PC-3 (cell line): Measurements from ENCODE around the gene FOXP4. TPM values are rescaled to one million over a fixed set of nuclear protein-coding genes. Genes with fewer than 3 reads are reported as not detected.

ENCODE experiments used
- ATAC-seq: fragments of 200-7000 bp; cut with Tn5 transposase; 2 replicates; pipeline ENCODE4 v1.9.1; 2020; ENCODE audit warnings: mild to moderate bottlenecking, moderate library complexity
- BruUV-seq: library from RNA; stranded (reverse); fragments of 400-500 nt; replicated peaks from 2 replicates; lab custom pipeline; 2021; lab: Mats Ljungman, UMichigan
- CTCF ChIA-PET: fragments of 300-600 bp; sonication (Branson Sonifier 250); formaldehyde crosslinking; loops from one replicate; lab custom pipeline; 2022; ENCODE audit warnings: antibody characterized with exemption; lab: Charles Lee
- POLR2A ChIA-PET: fragments of 300-600 bp; sonication (Branson Sonifier 250); formaldehyde crosslinking; loops from one replicate; lab custom pipeline; 2022; ENCODE audit warnings: antibody characterized with exemption; ENCODE audit not compliant: unreplicated experiment; lab: Charles Lee
- DNase-seq: peaks from one replicate; pipeline ENCODE4 v3.0.0-alpha.2; 2015
- H2AFZ ChIP-seq: fragments of 300-600 bp; sonication (generic); 2 replicates; pipeline ENCODE4 v1.6.0; 2016; ENCODE audit warnings: antibody characterized with exemption, low read length
- H3F3A ChIP-seq: fragments of 300-600 bp; sonication (generic); one replicate; pipeline ENCODE4 v1.6.0; 2017; ENCODE audit warnings: antibody characterized with exemption, low read length, control low read depth, mild to moderate bottlenecking; ENCODE audit not compliant: unreplicated experiment
- H3K27ac ChIP-seq: fragments of 300-600 bp; sonication (generic); 2 replicates; pipeline ENCODE4 v1.5.1; 2016; ENCODE audit warnings: mild to moderate bottlenecking, low read length
- H3K27me3 ChIP-seq: fragments of 300-600 bp; sonication (generic); 2 replicates; pipeline ENCODE4 v1.6.1; 2016; ENCODE audit warnings: low read length, mixed read lengths
- H3K36me3 ChIP-seq: fragments of 300-600 bp; sonication (generic); 2 replicates; pipeline ENCODE4 v1.6.1; 2016; ENCODE audit warnings: low read depth, mixed run types, low read length, mixed read lengths
- H3K4me1 ChIP-seq: fragments of 300-600 bp; sonication (generic); 2 replicates; pipeline ENCODE4 v1.5.1; 2016; ENCODE audit warnings: low read length; ENCODE audit not compliant: insufficient read depth
- H3K4me2 ChIP-seq: fragments of 300-600 bp; sonication (generic); 2 replicates; pipeline ENCODE4 v1.6.0; 2016; ENCODE audit warnings: low read length
- H3K4me3 ChIP-seq: fragments of 300-600 bp; sonication (generic); 2 replicates; pipeline ENCODE4 v1.5.1; 2016; ENCODE audit warnings: mild to moderate bottlenecking, low read length, mixed read lengths
- H3K79me2 ChIP-seq: fragments of 300-600 bp; sonication (generic); 2 replicates; pipeline ENCODE4 v1.6.1; 2017; ENCODE audit warnings: low read length, mixed read lengths
- H3K9ac ChIP-seq: fragments of 300-600 bp; sonication (generic); 2 replicates; pipeline ENCODE4 v1.6.0; 2016; ENCODE audit warnings: mild to moderate bottlenecking, low read length
- H3K9me2 ChIP-seq: fragments of 300-600 bp; sonication (generic); replicated peaks from 2 replicates; pipeline ENCODE4 v1.6.1; 2016; ENCODE audit warnings: mixed run types, low read length, mixed read lengths
- H3K9me3 ChIP-seq: fragments of 300-600 bp; sonication (generic); 2 replicates; pipeline ENCODE4 v1.6.1; 2016; ENCODE audit warnings: low read length, mixed read lengths
- H4K20me1 ChIP-seq: fragments of 300-600 bp; sonication (generic); 2 replicates; pipeline ENCODE4 v1.6.1; 2016; ENCODE audit warnings: low read length, mixed read lengths
- EZH2 ChIP-seq: fragments of 300-600 bp; sonication (generic); IDR thresholded peaks from one replicate; pipeline ENCODE4 v1.6.1; 2017; ENCODE audit warnings: antibody characterized with exemption, mild to moderate bottlenecking, low read length; ENCODE audit not compliant: unreplicated experiment
- EZH2phosphoT487 ChIP-seq: fragments of 300-600 bp; sonication (generic); IDR thresholded peaks from 2 replicates; pipeline ENCODE4 v1.6.1; 2018; ENCODE audit warnings: mild to moderate bottlenecking, antibody characterized with exemption, low read length, borderline replicate concordance
- intact Hi-C: fragments of 100-400 bp; cut with micrococcal nuclease; formaldehyde crosslinking; loops from 2 replicates; pipeline ENCODE4 v1.9.0; 2023
- total RNA-seq: library from RNA; depleted of rRNA; stranded (reverse); fragments of >200 nt; gene quantifications from 2 replicates; pipeline ENCODE4 v1.2.3, GENCODE V29; 2014
- TF ChIP-seq, protein P1 (sequence below): fragments of 300-600 bp; sonication (generic); conservative IDR thresholded peaks from 2 replicates; pipeline ENCODE4 v1.5.1; 2017; ENCODE audit warnings: antibody characterized with exemption, low read depth, mild to moderate bottlenecking, low read length

FOXP4 gene
- total RNA-seq, 1 experiment from 2014 or later, result 6.7 TPM

DNA sequence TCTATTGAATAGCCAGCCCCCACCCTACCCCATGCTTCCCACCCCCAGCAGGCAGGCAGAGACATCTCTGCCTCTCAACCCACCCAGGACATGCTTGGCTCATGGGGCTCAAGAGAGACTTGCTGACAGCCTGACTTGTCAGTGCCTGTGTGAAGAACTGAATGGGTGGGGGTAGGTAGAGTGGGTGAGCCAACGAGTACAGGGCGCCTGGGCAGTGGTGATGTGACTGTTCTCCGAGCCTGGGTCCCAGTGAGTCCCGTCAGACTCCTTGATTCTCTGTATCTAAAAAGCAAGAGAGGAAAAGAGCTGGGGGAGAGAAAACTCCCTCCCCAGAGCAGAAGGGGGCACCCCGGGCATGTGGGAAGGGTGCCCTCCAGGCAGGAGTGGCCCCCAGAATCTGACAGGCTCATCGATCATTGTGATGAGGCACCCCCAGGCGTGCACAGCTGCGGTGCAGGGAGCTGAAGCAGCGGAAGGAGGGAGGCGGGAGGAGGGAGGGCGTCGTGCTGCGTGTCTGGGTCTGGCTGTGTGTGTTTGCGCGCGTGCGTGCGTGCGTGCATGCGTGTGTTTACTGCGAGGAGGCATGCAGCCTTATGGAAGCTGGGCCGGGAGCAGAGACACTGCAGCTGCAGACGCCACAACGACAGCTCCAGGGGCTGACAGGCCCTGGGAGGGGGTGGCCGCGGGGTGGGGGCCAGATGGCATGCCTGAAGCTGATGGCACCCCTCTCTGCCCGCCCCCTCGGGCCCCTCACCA lies 40.2 kb downstream of the FOXP4 start:
- CTCF ChIA-PET, result interaction anchor here (0.7 kb wide), 1 partner anchor 162 kb away, joined by 3 read pairs; no protein-coding TSS in a partner anchor
- no peaks in the 10 kb centered on the region for H3K9me3 ChIP-seq
- no peak overlapping the region for H3K4me2 ChIP-seq
- no peak overlapping the region for H3K9ac ChIP-seq
- POLR2A ChIA-PET, result no interaction called here
- no peak overlapping the region for H3K27ac ChIP-seq
- H4K20me1 ChIP-seq, result no peaks in the 10 kb centered on the region
- DNase-seq (no peak), ATAC-seq (no peak)
- no peak overlapping the region for H2AFZ ChIP-seq
- TF ChIP-seq EZH2 (no peak), EZH2phosphoT487 (no peak)
- TF ChIP-seq, protein P1, sequence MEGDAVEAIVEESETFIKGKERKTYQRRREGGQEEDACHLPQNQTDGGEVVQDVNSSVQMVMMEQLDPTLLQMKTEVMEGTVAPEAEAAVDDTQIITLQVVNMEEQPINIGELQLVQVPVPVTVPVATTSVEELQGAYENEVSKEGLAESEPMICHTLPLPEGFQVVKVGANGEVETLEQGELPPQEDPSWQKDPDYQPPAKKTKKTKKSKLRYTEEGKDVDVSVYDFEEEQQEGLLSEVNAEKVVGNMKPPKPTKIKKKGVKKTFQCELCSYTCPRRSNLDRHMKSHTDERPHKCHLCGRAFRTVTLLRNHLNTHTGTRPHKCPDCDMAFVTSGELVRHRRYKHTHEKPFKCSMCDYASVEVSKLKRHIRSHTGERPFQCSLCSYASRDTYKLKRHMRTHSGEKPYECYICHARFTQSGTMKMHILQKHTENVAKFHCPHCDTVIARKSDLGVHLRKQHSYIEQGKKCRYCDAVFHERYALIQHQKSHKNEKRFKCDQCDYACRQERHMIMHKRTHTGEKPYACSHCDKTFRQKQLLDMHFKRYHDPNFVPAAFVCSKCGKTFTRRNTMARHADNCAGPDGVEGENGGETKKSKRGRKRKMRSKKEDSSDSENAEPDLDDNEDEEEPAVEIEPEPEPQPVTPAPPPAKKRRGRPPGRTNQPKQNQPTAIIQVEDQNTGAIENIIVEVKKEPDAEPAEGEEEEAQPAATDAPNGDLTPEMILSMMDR, result no peak
- H3K9me2 ChIP-seq, result no peaks in the 10 kb centered on the region
- no peaks in the 10 kb centered on the region for H3K27me3 ChIP-seq
- H3K4me3 ChIP-seq, result no peak overlapping the region
- no TSS peak for BruUV-seq
- intact Hi-C loops, result no loop called here
- no peaks in the 10 kb centered on the region; the same call in 1 of the 2 replicates for H3K36me3 ChIP-seq
- H3F3A ChIP-seq, result no peaks in the 10 kb centered on the region
- peaks cover 7% of the 10 kb centered on the region for H3K4me1 ChIP-seq
- no peaks in the 10 kb centered on the region for H3K79me2 ChIP-seq

DNA sequence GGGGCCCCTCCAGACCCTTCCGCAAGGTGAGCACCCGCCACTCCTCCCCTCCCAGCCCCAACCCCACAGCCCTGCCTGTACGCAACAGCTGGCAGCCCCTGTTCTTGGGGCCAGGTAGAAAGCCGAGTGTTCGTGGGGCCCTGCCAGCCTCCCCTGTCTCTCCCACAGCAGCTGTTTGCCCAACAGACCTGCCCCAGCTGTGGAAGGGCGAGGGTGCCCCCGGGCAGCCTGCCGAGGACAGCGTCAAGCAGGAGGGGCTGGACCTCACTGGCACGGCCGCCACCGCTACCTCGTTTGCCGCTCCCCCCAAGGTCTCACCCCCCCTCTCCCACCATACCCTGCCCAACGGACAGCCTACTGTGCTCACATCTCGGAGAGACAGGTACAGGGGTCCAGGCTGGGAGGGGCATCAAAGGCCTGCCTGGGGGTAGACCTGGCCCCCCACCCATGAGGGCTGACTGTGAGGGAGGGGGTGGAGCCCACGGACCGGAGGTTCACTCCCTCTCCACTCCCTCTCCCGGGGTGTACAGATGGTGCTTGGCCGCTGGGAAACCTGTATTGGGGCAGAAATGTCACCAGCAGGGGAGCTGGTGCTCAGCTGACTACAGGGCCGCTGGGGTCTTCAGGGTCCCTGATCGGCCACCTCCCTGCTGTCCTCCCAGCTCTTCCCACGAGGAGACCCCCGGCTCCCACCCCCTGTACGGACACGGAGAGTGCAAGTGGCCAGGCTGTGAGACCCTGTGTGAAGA lies 41.1 kb downstream of the FOXP4 start:
- Histone ChIP-seq H3K4me1 (no peaks in the 10 kb centered on the region), H3K36me3 (peaks cover 3% of the 10 kb centered on the region; the same call in 1 of the 2 replicates)
- POLR2A ChIA-PET, result no interaction called here

More for the DNA sequence above, 41.1 kb downstream of the FOXP4 start:
- no peaks in the 10 kb centered on the region for H3K9me3 ChIP-seq
- H3K27ac ChIP-seq, result no peak overlapping the region
- H3K4me3 ChIP-seq, result no peak overlapping the region
- intact Hi-C loops, result no loop called here
- no peak for DNase-seq
- CTCF ChIA-PET, result no interaction called here
- H3K9me2 ChIP-seq, result no peaks in the 10 kb centered on the region
- H2AFZ ChIP-seq, result no peak overlapping the region
- H4K20me1 ChIP-seq, result no peaks in the 10 kb centered on the region
- H3F3A ChIP-seq, result no peaks in the 10 kb centered on the region
- H3K79me2 ChIP-seq, result no peaks in the 10 kb centered on the region
- ATAC-seq, result no peak
- no peaks in the 10 kb centered on the region for H3K27me3 ChIP-seq
- no peak overlapping the region for H3K9ac ChIP-seq
- TF ChIP-seq EZH2phosphoT487 (no peak), EZH2 (no peak)
- TF ChIP-seq, protein P1, result no peak
- no peak overlapping the region for H3K4me2 ChIP-seq
- no TSS peak for BruUV-seq
